Epithelial cell of proximal tubule (primary cell): Measurements from ENCODE around the gene HPCAL1. TPM values are rescaled to one million over a fixed set of nuclear protein-coding genes. Genes with fewer than 3 reads are reported as not detected.

Experiments used
- DNase-seq: peaks from one replicate; pipeline ENCODE4 v3.0.0-alpha.2; 2011; ENCODE audit warnings: low read depth
- H3K4me3 ChIP-seq: 2 replicates; pipeline ENCODE4 v1.5.1; 2011; ENCODE audit warnings: low read depth, mild to moderate bottlenecking, low read length
- total RNA-seq: library from RNA; depleted of rRNA; stranded (reverse); fragments of >200 nt; gene quantifications from 2 replicates; pipeline ENCODE4 v1.2.3, GENCODE V29; 2015
- TF ChIP-seq, protein P1 (sequence below): conservative IDR thresholded peaks from 2 replicates; pipeline ENCODE4 v1.5.1; 2012; ENCODE audit warnings: low read depth, mild to moderate bottlenecking, low read length

Gene HPCAL1
- total RNA-seq, result 72.3 and 138 TPM in 2 replicates

DNA sequence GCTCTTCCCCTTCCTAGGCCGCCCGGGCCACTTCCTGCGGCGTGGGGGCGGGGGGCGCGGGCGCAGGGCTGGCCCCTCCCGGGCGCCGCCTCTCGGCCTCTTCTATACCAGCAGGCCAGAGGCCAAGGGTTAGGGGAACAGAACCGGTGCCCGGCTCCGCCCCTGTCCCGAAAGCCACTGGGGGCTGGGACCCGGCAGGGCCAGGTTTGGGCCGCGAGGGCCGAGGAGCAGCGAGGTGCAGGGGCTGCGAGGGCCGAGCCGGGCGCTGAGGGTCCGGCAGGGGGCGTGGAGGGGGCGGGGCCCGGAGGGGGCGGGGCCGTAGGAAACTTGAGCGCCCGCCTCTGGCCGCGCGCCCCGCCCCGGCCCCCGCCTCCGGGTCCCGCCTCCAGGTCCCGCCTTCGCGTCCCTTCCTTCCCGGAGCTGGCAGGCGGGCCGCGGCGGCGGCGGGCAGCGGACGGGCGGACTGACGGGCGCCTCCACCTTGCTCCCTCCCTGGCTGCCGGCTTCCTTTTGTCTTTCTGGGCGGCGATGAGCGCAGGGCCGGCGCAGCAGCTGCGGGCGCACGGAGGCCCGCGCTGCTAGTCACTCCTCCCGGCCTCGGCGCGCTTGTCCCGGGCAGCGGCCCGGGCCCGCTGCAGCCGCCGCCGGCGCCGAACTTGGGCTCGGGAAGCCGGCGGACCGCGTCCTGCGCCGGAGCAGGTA, at the start of gene HPCAL1:
Gene HPCAL1 (plus strand): TSS at position 426 of the 702 bp plus-strand sequence. CDS start 116,854 bp downstream, outside the sequence.
- H3K4me3 ChIP-seq, result peak within 1 kb of the TSS; percentile 60
- DNase-seq, result no peak
- TF ChIP-seq, protein P1, sequence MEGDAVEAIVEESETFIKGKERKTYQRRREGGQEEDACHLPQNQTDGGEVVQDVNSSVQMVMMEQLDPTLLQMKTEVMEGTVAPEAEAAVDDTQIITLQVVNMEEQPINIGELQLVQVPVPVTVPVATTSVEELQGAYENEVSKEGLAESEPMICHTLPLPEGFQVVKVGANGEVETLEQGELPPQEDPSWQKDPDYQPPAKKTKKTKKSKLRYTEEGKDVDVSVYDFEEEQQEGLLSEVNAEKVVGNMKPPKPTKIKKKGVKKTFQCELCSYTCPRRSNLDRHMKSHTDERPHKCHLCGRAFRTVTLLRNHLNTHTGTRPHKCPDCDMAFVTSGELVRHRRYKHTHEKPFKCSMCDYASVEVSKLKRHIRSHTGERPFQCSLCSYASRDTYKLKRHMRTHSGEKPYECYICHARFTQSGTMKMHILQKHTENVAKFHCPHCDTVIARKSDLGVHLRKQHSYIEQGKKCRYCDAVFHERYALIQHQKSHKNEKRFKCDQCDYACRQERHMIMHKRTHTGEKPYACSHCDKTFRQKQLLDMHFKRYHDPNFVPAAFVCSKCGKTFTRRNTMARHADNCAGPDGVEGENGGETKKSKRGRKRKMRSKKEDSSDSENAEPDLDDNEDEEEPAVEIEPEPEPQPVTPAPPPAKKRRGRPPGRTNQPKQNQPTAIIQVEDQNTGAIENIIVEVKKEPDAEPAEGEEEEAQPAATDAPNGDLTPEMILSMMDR, result peak; percentile 52

DNA sequence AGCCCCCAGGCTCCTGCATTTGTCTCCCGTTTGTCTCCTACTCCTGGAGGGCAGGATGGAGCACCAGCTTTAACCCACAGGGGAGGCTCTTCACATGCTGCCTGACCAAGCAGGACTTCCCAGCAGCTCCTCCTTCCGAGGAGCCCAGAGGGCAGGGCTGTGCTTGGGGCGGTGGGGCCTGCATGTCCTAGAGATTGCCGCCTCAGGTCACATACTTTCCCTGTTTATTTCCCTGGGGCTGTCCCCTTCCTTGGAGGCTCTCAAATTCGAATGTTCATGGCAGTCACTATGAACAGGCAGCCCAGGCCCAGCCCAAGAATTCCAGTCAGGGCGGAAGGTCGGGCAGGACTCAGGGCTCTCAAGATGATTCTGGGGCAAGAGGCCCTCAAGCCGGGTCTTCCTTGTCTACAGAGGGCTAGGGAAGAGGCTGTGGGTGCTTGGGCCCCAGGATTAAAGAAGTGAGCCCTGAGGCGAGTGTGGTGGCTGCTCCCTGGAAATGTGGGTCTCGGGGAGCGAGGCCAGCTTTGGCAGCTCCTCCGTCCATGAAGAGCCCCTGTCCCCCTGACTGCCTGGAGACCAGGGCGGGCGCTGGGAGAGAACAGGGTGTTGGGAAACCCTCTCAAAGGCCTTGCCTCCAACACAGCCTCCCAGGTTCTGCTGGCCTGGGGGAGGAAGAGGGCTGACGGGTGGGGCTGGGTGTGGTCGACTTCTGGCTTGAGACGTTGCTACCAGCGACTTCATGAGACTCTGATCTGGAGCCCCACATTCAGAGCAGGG, 48.9 kb upstream of the HPCAL1 start:
- DNase-seq, result no peak

DNA sequence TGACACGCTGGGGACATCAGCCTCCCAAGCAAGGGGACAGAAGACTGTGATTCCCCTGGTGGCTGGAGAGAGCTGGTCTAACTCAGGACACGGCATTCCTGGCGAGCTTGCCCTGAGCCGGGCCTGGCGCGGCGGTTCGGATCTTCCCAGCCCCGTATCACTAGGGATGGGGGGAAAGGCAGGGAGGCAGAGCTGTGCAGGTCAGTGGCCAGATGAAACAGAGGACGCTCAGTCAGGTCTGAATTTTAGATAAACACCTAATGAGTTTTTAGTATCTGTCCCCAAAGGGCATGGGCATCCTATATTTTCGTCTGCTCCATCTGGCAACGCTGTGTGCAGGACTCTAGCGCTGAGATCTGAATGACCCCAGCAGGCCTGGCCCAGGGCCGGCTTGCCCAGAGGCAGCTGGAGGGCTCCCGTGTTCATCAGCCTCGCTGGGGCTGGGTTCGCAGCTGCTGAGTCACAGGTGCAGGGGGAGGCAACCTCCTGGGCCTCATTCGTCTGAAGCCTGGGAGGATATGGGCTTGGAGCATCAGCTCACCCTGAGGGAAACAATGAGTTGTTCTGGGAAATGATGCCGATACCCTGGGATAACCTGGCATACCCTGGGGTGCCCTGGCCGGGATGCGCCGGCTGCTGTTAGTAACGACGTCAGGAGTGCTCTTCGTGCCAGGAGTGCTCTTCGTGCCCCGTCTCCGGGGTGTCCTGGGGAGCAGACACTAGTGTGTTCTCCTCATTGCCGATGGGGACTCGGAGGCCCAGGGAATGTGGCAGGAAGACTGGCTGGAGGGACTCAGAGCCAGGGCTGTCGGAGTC, 48.1 kb upstream of the HPCAL1 start:
- no peak for DNase-seq
- H3K4me3 ChIP-seq, result no peak overlapping the region
- TF ChIP-seq, protein P1, result no peak

More for the DNA sequence above, 48.9 kb upstream of the HPCAL1 start:
- TF ChIP-seq, protein P1, result no peak
- H3K4me3 ChIP-seq, result no peak overlapping the region

DNA sequence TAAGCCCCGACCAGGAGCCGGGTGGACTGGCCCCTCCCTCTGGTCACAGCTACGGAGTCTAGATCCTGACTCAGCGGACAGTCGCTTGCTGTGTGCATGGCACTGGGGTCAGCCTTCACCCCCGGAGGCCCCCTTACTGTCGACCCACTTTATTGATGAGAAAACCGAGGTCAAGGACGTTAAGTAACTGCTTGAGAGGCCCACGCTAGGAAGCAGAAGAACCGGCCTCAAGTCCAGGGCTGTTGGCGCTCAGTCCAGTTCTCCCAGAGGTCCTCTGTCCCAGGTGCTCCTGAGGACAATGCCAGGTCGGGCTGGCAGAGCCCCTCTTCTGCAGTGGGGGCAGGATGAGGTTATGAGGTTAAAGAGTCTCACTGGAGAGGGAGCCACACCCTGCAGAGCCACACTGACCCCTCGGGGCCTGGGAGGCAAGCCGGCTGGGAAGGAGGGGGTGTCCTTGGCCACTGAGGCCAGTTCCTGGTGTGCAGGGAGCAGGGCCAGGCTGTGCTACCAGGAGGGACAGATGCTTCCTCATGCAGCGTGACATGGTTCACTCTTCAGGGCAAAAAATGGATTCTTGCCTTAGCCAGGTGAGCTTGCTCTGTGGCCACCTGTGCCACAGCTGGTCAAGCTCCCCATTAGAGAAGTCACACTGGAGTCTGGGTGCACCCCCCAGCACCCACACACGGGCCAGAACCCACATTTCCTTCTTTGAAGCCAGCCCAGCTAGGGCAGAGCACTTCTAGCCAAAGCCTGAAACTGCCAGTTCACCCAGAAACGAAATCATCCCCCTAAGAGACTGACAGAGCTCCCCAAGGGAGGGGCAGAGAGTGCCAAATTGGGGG, 47.3 kb upstream of the HPCAL1 start:
- no peak for DNase-seq
- no peak overlapping the region for H3K4me3 ChIP-seq
- TF ChIP-seq, protein P1, result no peak

DNA sequence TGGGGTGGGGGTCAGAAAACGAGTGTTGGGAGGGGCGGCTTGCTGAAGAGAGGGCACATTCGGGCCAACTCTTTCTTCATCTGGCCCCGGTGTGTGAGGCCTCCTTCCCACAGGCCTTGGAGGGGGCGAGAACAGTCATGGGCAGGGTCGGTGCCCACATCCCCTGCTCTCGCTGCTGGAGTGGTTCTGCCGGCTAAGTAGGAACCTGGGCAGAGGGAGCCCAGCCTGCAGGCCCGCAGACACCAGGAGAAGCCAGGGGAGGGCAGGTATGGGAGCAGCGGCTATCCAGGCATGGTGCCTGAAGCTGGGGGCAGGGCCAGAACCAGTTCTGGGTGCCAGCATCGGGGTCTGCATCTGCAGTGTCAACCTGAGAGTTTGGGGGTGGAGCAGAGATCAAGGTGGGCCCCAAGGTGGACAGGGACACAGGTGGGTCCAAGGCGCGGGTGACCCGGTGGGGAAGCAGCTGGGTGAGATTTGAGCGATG, 46.6 kb upstream of the HPCAL1 start:
- no peak overlapping the region for H3K4me3 ChIP-seq
- no peak for DNase-seq
- TF ChIP-seq, protein P1, result no peak

DNA sequence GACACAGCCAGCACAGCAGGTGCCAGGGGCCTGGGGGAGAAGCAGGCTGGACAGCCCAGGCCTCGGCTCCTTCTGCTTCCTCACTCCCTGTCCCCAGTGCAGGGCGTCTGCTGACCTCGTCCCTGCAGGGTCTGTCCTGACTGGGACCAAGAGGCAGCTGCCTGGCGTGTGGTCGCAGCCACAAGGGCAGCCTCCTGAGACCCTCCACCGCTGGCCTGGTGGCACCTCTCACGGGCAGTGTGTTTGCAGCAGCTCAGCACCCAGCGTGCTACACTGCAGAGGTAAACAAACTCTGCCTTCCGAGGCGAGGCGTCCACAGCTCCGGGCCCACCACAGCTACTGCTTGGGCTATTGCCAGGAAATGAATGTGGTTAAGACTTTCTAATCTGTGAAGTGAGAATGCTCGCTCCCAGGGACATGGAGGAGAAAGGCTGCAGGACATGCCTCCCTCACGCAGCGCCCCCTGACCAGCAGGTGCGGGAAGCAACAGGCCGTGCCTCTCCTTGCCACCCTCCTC, 46.1 kb upstream of the HPCAL1 start:
- no peak for DNase-seq

More for the DNA sequence above, 46.1 kb upstream of the HPCAL1 start:
- H3K4me3 ChIP-seq, result no peak overlapping the region
- TF ChIP-seq, protein P1, result no peak
